HEK293 (cell line): ENCODE measurements around the gene COL25A1.
A peak's percentile ranks its signal among the peaks of the same experiment; 100 is the strongest.

ENCODE experiments used
- CTCF ChIA-PET: fragments of 350-600 bp; formaldehyde crosslinking; extraction: SDS; loops from one replicate; lab custom pipeline; 2021; ENCODE audit warnings: antibody characterized with exemption; lab: Yijun Ruan, JAX
- POLR2A ChIA-PET: fragments of 300-600 bp; formaldehyde crosslinking; extraction: SDS; loops from one replicate; lab custom pipeline; 2020; ENCODE audit warnings: antibody characterized with exemption, inconsistent platforms; lab: Yijun Ruan, JAX
- H3K27ac ChIP-seq: fragments of 200-500 bp; sonication (Bioruptor generic); 2 replicates; pipeline ENCODE4 v1.5.1; 2014; ENCODE audit warnings: low read depth, low read length, control low read depth, inconsistent platforms; ENCODE audit errors: extremely low read depth
- H3K36me3 ChIP-seq, 2 experiments: fragments of 200-500 bp in 1 of 2; sonication (Bioruptor generic) in 1 of 2; 1 replicate in 1 of 2; 2 replicates in 1 of 2; pipeline ENCODE4 v1.5.1; 2014 to 2017; ENCODE audit warnings: inconsistent platforms in 2 of 2, low read length in 2 of 2; ENCODE audit not compliant: control insufficient read depth in 2 of 2, insufficient read depth in 1 of 2
- H3K4me1 ChIP-seq: fragments of 200-500 bp; sonication (Bioruptor generic); 2 replicates; pipeline ENCODE4 v1.5.1; 2014; ENCODE audit warnings: mild to moderate bottlenecking, low read length, inconsistent platforms; ENCODE audit not compliant: control insufficient read depth, insufficient read depth
- H3K4me3 ChIP-seq: 2 replicates; pipeline ENCODE4 v1.5.1; 2011; ENCODE audit warnings: low read depth, mild to moderate bottlenecking, control low read depth, low read length, moderate library complexity
- H3K9me3 ChIP-seq: fragments of 200-500 bp; sonication (Bioruptor generic); 2 replicates; pipeline ENCODE4 v1.5.1; 2014; ENCODE audit warnings: low read depth, low read length, inconsistent platforms; ENCODE audit not compliant: control insufficient read depth, insufficient read depth
- BCL6B ChIP-seq: fragments of 450-650 bp; formaldehyde crosslinking; IDR thresholded peaks from 2 replicates; pipeline ENCODE4 v1.5.1; 2017; ENCODE audit warnings: missing biosample characterization, missing genetic modification characterization
- EGR2 ChIP-seq: fragments of 450-650 bp; formaldehyde crosslinking; IDR thresholded peaks from 2 replicates; pipeline ENCODE4 v1.5.1; 2016; ENCODE audit warnings: low read depth, missing biosample characterization, missing genetic modification characterization
- ELK4 ChIP-seq: IDR thresholded peaks from 2 replicates; pipeline ENCODE4 v1.6.1; 2011; ENCODE audit warnings: mild to moderate bottlenecking, low read depth, low read length, borderline replicate concordance
- KLF9 ChIP-seq: fragments of 450-650 bp; formaldehyde crosslinking; IDR thresholded peaks from 2 replicates; pipeline ENCODE4 v1.5.1; 2016; ENCODE audit warnings: missing biosample characterization, missing genetic modification characterization, low read depth
- REPIN1 ChIP-seq: fragments of 450-650 bp; formaldehyde crosslinking; IDR thresholded peaks from 2 replicates; pipeline ENCODE4 v1.5.1; 2017; ENCODE audit warnings: missing biosample characterization, missing genetic modification characterization, low read depth
- ZBTB26 ChIP-seq: fragments of 450-650 bp; formaldehyde crosslinking; optimal IDR thresholded peaks from 2 replicates; pipeline ENCODE3; 2016; ENCODE audit warnings: missing biosample characterization, mild to moderate bottlenecking, missing genetic modification characterization
- ZBTB6 ChIP-seq: fragments of 450-650 bp; formaldehyde crosslinking; IDR thresholded peaks from 2 replicates; pipeline ENCODE4 v1.5.1; 2017; ENCODE audit warnings: missing biosample characterization, missing genetic modification characterization
- ZEB2 ChIP-seq: fragments of 450-650 bp; formaldehyde crosslinking; IDR thresholded peaks from 2 replicates; pipeline ENCODE4 v1.5.1; 2016; ENCODE audit warnings: missing biosample characterization, missing genetic modification characterization
- ZNF10 ChIP-seq: fragments of 450-650 bp; formaldehyde crosslinking; IDR thresholded peaks from 2 replicates; pipeline ENCODE4 v1.5.1; 2017; ENCODE audit warnings: missing biosample characterization, missing genetic modification characterization
- ZNF112 ChIP-seq: fragments of 450-650 bp; formaldehyde crosslinking; IDR thresholded peaks from 2 replicates; pipeline ENCODE4 v1.5.0; 2017; ENCODE audit warnings: missing biosample characterization, missing genetic modification characterization
- ZNF121 ChIP-seq: fragments of 450-650 bp; formaldehyde crosslinking; IDR thresholded peaks from 2 replicates; pipeline ENCODE4 v1.5.1; 2016; ENCODE audit warnings: missing biosample characterization, missing genetic modification characterization
- ZNF19 ChIP-seq: fragments of 450-650 bp; formaldehyde crosslinking; IDR thresholded peaks from 2 replicates; pipeline ENCODE4; 2016; ENCODE audit warnings: missing biosample characterization, missing genetic modification characterization, low read depth
- ZNF223 ChIP-seq: fragments of 450-650 bp; formaldehyde crosslinking; IDR thresholded peaks from 2 replicates; pipeline ENCODE4 v1.5.1; 2016; ENCODE audit warnings: missing biosample characterization, missing genetic modification characterization
- ZNF248 ChIP-seq: fragments of 450-650 bp; formaldehyde crosslinking; IDR thresholded peaks from 2 replicates; pipeline ENCODE4 v1.5.1; 2017; ENCODE audit warnings: missing biosample characterization, missing genetic modification characterization
- ZNF274 ChIP-seq, 2 experiments: fragments of 200-500 bp in 1 of 2; fragments of 450-650 bp in 1 of 2; sonication (Bioruptor generic) in 1 of 2; formaldehyde crosslinking in 1 of 2; IDR thresholded peaks; 2 replicates each; pipeline versions ENCODE4 v1.5.1 to v1.6.1; 2014 to 2016; ENCODE audit warnings: borderline replicate concordance in 1 of 2, inconsistent platforms in 1 of 2, low read length in 1 of 2, missing biosample characterization in 1 of 2, missing genetic modification characterization in 1 of 2
- ZNF324 ChIP-seq: fragments of 450-650 bp; formaldehyde crosslinking; IDR thresholded peaks from 2 replicates; pipeline ENCODE4 v1.5.1; 2016; ENCODE audit warnings: missing biosample characterization, missing genetic modification characterization
- ZNF398 ChIP-seq: fragments of 450-650 bp; formaldehyde crosslinking; IDR thresholded peaks from 2 replicates; pipeline ENCODE4 v1.5.1; 2017; ENCODE audit warnings: missing biosample characterization, missing genetic modification characterization
- ZNF423 ChIP-seq: fragments of 450-650 bp; formaldehyde crosslinking; IDR thresholded peaks from 2 replicates; pipeline ENCODE4 v1.5.1; 2016; ENCODE audit warnings: missing biosample characterization, missing genetic modification characterization
- ZNF521 ChIP-seq: fragments of 450-650 bp; formaldehyde crosslinking; IDR thresholded peaks from 2 replicates; pipeline ENCODE4 v1.5.1; 2017; ENCODE audit warnings: missing biosample characterization, mild to moderate bottlenecking, missing genetic modification characterization
- ZNF548 ChIP-seq: fragments of 450-650 bp; formaldehyde crosslinking; IDR thresholded peaks from 2 replicates; pipeline ENCODE4 v1.5.1; 2016; ENCODE audit warnings: missing biosample characterization, missing genetic modification characterization
- ZNF660 ChIP-seq: fragments of 450-650 bp; IDR thresholded peaks from 2 replicates; pipeline ENCODE4 v1.5.1; 2018; ENCODE audit warnings: missing biosample characterization, mild to moderate bottlenecking, missing genetic modification characterization
- ZNF670 ChIP-seq: fragments of 450-650 bp; formaldehyde crosslinking; IDR thresholded peaks from 2 replicates; pipeline ENCODE4 v1.5.1; 2016; ENCODE audit warnings: missing biosample characterization, missing genetic modification characterization, low read depth
- ZNF701 ChIP-seq: fragments of 450-650 bp; formaldehyde crosslinking; IDR thresholded peaks from 2 replicates; pipeline ENCODE4 v1.5.1; 2016; ENCODE audit warnings: missing biosample characterization, missing genetic modification characterization
- ZNF791 ChIP-seq: fragments of 450-650 bp; formaldehyde crosslinking; IDR thresholded peaks from 2 replicates; pipeline ENCODE4 v1.5.1; 2016; ENCODE audit warnings: missing biosample characterization, missing genetic modification characterization

The COL25A1 gene

GRCh38 chr4:108799306-108799705 is 503.2 kb downstream of the COL25A1 start:
- TF ChIP-seq ZBTB6 (tag by site-specific recombination) (no peak), ZNF423 (tag by site-specific recombination) (no peak), ZNF548 (tag by site-specific recombination) (no peak), ZNF10 (tag by site-specific recombination) (no peak), ZEB2 (tag by site-specific recombination) (no peak), ZNF701 (tag by site-specific recombination) (no peak), REPIN1 (tag by site-specific recombination) (no peak), ZBTB26 (tag by site-specific recombination) (no peak), ZNF324 (tag by site-specific recombination) (no peak), ZNF398 (tag by site-specific recombination) (no peak), ZNF274 (IDR thresholded peaks at IDR 0.05; ENCODE audit: low read length) (no peak), ZNF274 (tag by site-specific recombination; IDR thresholded peaks at IDR 0.05; ENCODE audit: borderline replicate concordance) (no peak), ZNF19 (tag by site-specific recombination) (no peak), ZNF223 (tag by site-specific recombination) (no peak), ZNF521 (tag by site-specific recombination) (no peak), EGR2 (tag by site-specific recombination) (no peak), ZNF121 (tag by site-specific recombination) (no peak), ZNF670 (tag by site-specific recombination) (no peak), ELK4 (no peak), KLF9 (tag by site-specific recombination) (no peak), ZNF791 (tag by site-specific recombination) (no peak)
- Histone ChIP-seq H3K4me1 (no peaks in the 10 kb centered on the region), H3K4me3 (no peak overlapping the region), H3K27ac (no peak overlapping the region), H3K9me3 (no peaks in the 10 kb centered on the region), H3K36me3 (no peaks in the 10 kb centered on the region)
- POLR2A ChIA-PET, result no interaction called here
- CTCF ChIA-PET, result no interaction called here

- H3K4me3 ChIP-seq, result no peak overlapping the region
- TF ChIP-seq ZNF112 (tag by site-specific recombination) (no peak), ZNF660 (no peak), BCL6B (tag by site-specific recombination) (0 out of 2 replicates have a peak, but pooled peaks have one; percentile 39), ZNF248 (tag by site-specific recombination) (no peak)
- H3K27ac ChIP-seq, result no peak overlapping the region
- H3K36me3 ChIP-seq, result no peaks in the 10 kb centered on the region
- ChIA-PET CTCF (no interaction called here), POLR2A (no interaction called here)
- H3K9me3 ChIP-seq, result no peaks in the 10 kb centered on the region
- no peaks in the 10 kb centered on the region for H3K4me1 ChIP-seq
These were observed 506.3 kb downstream of the COL25A1 start for GRCh38 chr4:108796173-108796572.
